Suppressor macrophage treated with lipopolysaccharide for 1 hour (primary cell): ENCODE measurements around the gene ELFN2.
"Not testable (repeated sequence)": the region's sequence is repeated elsewhere in the genome, so short reads cannot be mapped to it uniquely, and the experiment has no call there.

Experiments
- DNase-seq, 3 donors: peaks; one replicate each; pipeline ENCODE4 v3.0.0-alpha.2; 2020 to 2022

The ELFN2 gene

DNA sequence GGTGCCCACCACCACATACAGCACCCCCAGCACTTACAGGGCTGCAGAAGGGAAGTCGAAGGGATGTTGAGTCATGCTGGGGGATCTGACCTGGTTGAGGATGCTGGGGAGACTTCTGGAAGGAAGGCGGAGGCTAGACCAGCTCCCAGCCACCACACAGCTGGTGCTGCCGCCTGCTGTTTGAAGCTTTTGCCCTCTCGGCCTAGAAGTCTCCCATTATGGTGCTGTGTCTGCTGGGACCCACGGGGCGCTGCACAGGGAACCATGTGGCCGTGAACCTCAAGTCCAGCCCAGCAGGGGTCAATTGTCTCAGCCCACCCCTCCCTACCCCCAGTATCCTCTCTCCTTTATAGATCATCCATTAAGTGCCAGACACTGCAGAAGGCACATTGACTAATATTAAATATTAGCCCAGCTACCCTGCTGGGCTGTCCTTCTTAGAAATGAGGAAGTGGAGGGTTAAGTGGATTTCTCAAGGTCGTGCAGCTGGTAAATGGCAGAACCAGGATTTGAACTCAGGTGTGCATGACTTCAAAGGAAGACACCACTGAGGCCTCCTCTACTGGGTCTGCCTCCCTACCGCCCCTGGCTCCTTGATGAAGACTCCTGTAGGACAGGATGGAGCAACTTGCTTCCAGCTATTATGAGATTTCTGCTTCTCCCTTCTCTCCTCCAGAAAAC is 95.3 kb downstream of the ELFN2 start:
- DNase-seq: peak in 1 of 3 donors; percentile 30

DNA sequence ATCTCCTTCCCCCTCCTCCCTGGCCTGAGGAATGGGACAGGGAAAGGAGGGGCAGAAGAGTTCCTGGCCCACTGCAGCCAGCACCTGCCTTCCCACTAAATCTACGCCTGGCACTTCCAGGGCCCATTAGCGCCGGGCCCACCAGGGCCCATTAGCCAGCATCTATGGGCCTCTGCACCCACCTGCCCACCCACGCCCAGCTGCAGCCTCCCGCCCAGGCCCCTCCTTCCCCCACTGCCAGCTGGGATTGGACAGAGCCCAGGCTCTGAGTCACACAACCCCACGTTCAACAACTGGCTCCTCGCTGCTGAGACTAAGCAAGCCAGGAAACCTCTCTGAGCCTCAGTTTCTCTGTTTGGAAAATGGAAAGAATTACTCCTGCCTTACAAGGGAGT is 96.2 kb downstream of the ELFN2 start:
- DNase-seq: no peak

GRCh38 chr22:37330200-37331033 is 96.9 kb downstream of the ELFN2 start:
- DNase-seq: peak in 1 of 3 donors; percentile 58

- DNase-seq: no peak
Measured at GRCh38 chr22:37329238-37330140, 97.8 kb downstream of the ELFN2 start.

GRCh38 chr22:37328538-37329237 is 98.6 kb downstream of the ELFN2 start:
- not testable (repeated sequence) for DNase-seq

- no peak for DNase-seq
Measured at GRCh38 chr22:37328017-37328416, 99.3 kb downstream of the ELFN2 start.

DNA sequence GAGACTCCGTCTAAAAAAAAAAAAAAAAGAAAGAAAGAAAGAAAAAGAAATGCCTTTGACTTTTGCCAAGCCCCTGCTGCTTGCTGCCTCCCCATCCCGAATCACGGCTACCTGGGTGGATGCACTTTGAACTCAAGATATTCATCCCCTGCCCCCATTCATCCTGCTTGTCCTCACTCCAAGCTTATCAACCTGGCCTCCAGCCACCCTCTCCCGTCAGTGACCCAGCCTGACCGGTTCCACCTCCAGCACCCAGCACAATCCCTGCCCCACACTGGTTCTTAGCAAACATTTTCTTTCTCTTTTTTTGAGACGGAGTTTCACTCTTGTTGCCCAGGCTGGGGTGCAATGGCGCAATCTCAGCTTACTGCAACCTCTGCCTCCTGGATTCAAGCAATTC is 100.6 kb downstream of the ELFN2 start:
- no peak for DNase-seq

GRCh38 chr22:37325039-37325395 is 102.3 kb downstream of the ELFN2 start:
- no peak for DNase-seq

- DNase-seq: no peak
Measured at GRCh38 chr22:37324340-37325038, 102.8 kb downstream of the ELFN2 start.

GRCh38 chr22:37320726-37321677 is 106.3 kb downstream of the ELFN2 start:
- peak; percentile 56 to 71 (median 60) for DNase-seq

- no peak for DNase-seq
Measured at GRCh38 chr22:37319469-37319868, 107.8 kb downstream of the ELFN2 start.

GRCh38 chr22:37318364-37319109 is 108.7 kb downstream of the ELFN2 start:
- DNase-seq: no peak
